GM12874 (cell line): ENCODE data around the gene SLC12A8.

ENCODE experiments used
- TF ChIP-seq, protein P1 (sequence below): IDR thresholded peaks from 2 replicates; pipeline ENCODE4 v1.5.1; 2011; ENCODE audit warnings: low read depth, mild to moderate bottlenecking, control low read depth, low read length, moderate library complexity; ENCODE audit not compliant: insufficient read depth

Gene SLC12A8

GRCh38 chr3:125083776-125084175 lies 128.8 kb downstream of the SLC12A8 start:
- TF ChIP-seq, protein P1, sequence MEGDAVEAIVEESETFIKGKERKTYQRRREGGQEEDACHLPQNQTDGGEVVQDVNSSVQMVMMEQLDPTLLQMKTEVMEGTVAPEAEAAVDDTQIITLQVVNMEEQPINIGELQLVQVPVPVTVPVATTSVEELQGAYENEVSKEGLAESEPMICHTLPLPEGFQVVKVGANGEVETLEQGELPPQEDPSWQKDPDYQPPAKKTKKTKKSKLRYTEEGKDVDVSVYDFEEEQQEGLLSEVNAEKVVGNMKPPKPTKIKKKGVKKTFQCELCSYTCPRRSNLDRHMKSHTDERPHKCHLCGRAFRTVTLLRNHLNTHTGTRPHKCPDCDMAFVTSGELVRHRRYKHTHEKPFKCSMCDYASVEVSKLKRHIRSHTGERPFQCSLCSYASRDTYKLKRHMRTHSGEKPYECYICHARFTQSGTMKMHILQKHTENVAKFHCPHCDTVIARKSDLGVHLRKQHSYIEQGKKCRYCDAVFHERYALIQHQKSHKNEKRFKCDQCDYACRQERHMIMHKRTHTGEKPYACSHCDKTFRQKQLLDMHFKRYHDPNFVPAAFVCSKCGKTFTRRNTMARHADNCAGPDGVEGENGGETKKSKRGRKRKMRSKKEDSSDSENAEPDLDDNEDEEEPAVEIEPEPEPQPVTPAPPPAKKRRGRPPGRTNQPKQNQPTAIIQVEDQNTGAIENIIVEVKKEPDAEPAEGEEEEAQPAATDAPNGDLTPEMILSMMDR: no peak

- TF ChIP-seq, protein P1: no peak
Measured at GRCh38 chr3:125080077-125080476, 132.5 kb downstream of the SLC12A8 start.

- TF ChIP-seq, protein P1: no peak
Measured at GRCh38 chr3:125079675-125080045, 132.9 kb downstream of the SLC12A8 start.

GRCh38 chr3:125078951-125079674 lies 133.4 kb downstream of the SLC12A8 start:
- TF ChIP-seq, protein P1: no peak

DNA sequence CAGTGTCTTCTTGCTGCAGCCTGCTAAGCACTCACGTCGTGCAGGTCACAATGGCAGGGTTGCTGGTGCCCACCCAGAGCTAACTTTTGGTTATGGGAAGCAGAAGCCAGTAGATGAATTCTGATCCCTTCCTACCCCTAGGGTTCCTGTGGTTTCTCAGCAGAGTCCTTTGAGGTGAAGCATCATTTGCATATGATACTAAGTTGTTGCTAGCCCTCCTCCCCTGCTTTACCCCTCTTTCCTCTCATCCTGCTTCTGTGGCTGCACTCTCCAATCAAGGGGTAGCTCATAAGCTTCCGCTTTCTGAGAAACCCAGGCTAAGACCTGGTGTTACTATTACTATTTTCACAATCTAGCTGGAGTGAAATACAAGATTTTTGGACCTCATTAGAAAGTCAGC lies 134.7 kb downstream of the SLC12A8 start:
- TF ChIP-seq, protein P1: no peak

GRCh38 chr3:125076464-125076863 lies 136.1 kb downstream of the SLC12A8 start:
- TF ChIP-seq, protein P1: no peak

- TF ChIP-seq, protein P1: peak; percentile 6; the same call in 1 of the 2 replicates
Measured at GRCh38 chr3:125075738-125076137, 136.8 kb downstream of the SLC12A8 start.
